HCT116 (cell line): Measurements from ENCODE around the gene TAF9B. TPM values are rescaled to one million over a fixed set of nuclear protein-coding genes. Genes with fewer than 3 reads are reported as not detected.

Source experiments
- ATAC-seq: fragments of 200-7000 bp; cut with Tn5 transposase; 2 replicates; pipeline ENCODE4 v1.9.1; 2020; ENCODE audit warnings: mild to moderate bottlenecking, moderate library complexity
- BruUV-seq: library from RNA; stranded (reverse); fragments of 400-500 nt; replicated peaks from 2 replicates; lab custom pipeline; 2021; lab: Mats Ljungman, UMichigan
- CTCF ChIA-PET: fragments of 300-600 bp; sonication (Branson Sonifier 250); formaldehyde crosslinking; loops from one replicate; lab custom pipeline; 2021; ENCODE audit warnings: antibody characterized with exemption; lab: Charles Lee
- POLR2A ChIA-PET: fragments of 300-600, 350-600 bp; sonication (Branson Sonifier 250); formaldehyde crosslinking; loops from one replicate; lab custom pipeline; 2021; ENCODE audit warnings: antibody characterized with exemption; lab: Charles Lee
- RAD21 ChIA-PET, 2 experiments: fragments of 300-600 bp; sonication (Branson Sonifier 250); formaldehyde crosslinking; loops; one replicate each; lab custom pipeline; 2023; ENCODE audit warnings: low total read pairs in 2 of 2; ENCODE audit not compliant: uncharacterized antibody in 2 of 2, unreplicated experiment in 2 of 2, low non-redundant PET in 1 of 2; lab: Charles Lee
- DNase-seq: peaks from one replicate; pipeline ENCODE4 v3.0.0-alpha.2; 2010; ENCODE audit warnings: low read depth, low spot score
- H2AFZ ChIP-seq: fragments of 200-600 bp; shearing (Covaris generic), sonication (generic); 2 replicates; pipeline ENCODE4 v1.6.1; 2017; ENCODE audit warnings: low read depth, mixed run types, mixed read lengths, antibody characterized with exemption, low read length; ENCODE audit not compliant: poor library complexity, severe bottlenecking
- H3K27ac ChIP-seq: 2 replicates; pipeline ENCODE4 v1.5.1; 2012; ENCODE audit warnings: low read depth, low read length
- H3K27me3 ChIP-seq: fragments of 200-600 bp; sonication (generic); 2 replicates; pipeline ENCODE4 v1.6.1; 2016; ENCODE audit warnings: mixed run types, low read length, mixed read lengths; ENCODE audit not compliant: insufficient read depth
- H3K36me3 ChIP-seq, 2 experiments: fragments of 200-500 bp in 1 of 2; fragments of 200-600 bp in 1 of 2; sonication (Bioruptor generic) in 1 of 2; sonication (generic) in 1 of 2; 2 replicates each; pipeline versions ENCODE4 v1.5.1 to v1.6.1; 2014 to 2016; ENCODE audit warnings: low read length in 2 of 2, inconsistent platforms in 1 of 2, mixed read lengths in 1 of 2, mixed run types in 1 of 2; ENCODE audit not compliant: insufficient read depth in 2 of 2, control insufficient read depth in 1 of 2
- H3K4me1 ChIP-seq, 2 experiments: fragments of 200-600 bp in 1 of 2; sonication (generic) in 1 of 2; 2 replicates each; pipeline versions ENCODE4 v1.5.1 to v1.6.1; 2012 to 2017; ENCODE audit warnings: low read length in 2 of 2, inconsistent platforms in 1 of 2, mild to moderate bottlenecking in 1 of 2, mixed read lengths in 1 of 2, mixed run types in 1 of 2, moderate library complexity in 1 of 2; ENCODE audit not compliant: insufficient read depth in 2 of 2, control insufficient read depth in 1 of 2
- H3K4me2 ChIP-seq: fragments of 200-600 bp; sonication (generic); 2 replicates; pipeline ENCODE4 v1.6.1; 2017; ENCODE audit warnings: mixed run types, low read length, mixed read lengths
- H3K4me3 ChIP-seq, 2 experiments: fragments of 200-600 bp in 1 of 2; sonication (generic) in 1 of 2; replicated peaks in 1 of 2; 2 replicates each; pipeline ENCODE4 v1.5.1; 2011 to 2016; ENCODE audit warnings: low read length in 2 of 2, control low read depth in 1 of 2, low read depth in 1 of 2, mild to moderate bottlenecking in 1 of 2, mixed read lengths in 1 of 2, mixed run types in 1 of 2
- H3K79me2 ChIP-seq: fragments of 200-600 bp; sonication (generic); 2 replicates; pipeline ENCODE4 v1.6.1; 2017; ENCODE audit warnings: mild to moderate bottlenecking, mixed run types, low read length, moderate library complexity, mixed read lengths; ENCODE audit not compliant: insufficient read depth
- H3K9ac ChIP-seq: fragments of 200-600 bp; sonication (generic); 2 replicates; pipeline ENCODE4 v1.6.1; 2016; ENCODE audit warnings: low read length, mixed read lengths
- H3K9me2 ChIP-seq: fragments of 200-600 bp; sonication (generic), shearing (Covaris generic); 2 replicates; pipeline ENCODE4 v1.6.1; 2017; ENCODE audit warnings: mixed run types, mild to moderate bottlenecking, moderate library complexity; ENCODE audit not compliant: insufficient read depth
- H3K9me3 ChIP-seq, 2 experiments: fragments of 200-500 bp in 1 of 2; fragments of 200-600 bp in 1 of 2; sonication (Bioruptor generic) in 1 of 2; sonication (generic) in 1 of 2; 2 replicates each; pipeline ENCODE4 v1.6.1; 2014 to 2017; ENCODE audit warnings: low read length in 2 of 2, mixed read lengths in 2 of 2, inconsistent platforms in 1 of 2, low read depth in 1 of 2, mild to moderate bottlenecking in 1 of 2, mixed run types in 1 of 2, moderate library complexity in 1 of 2; ENCODE audit not compliant: control insufficient read depth in 1 of 2, insufficient read depth in 1 of 2
- H4K20me1 ChIP-seq: fragments of 200-600 bp; sonication (generic), shearing (Covaris generic); 2 replicates; pipeline ENCODE4 v1.6.1; 2017; ENCODE audit warnings: mixed run types, mild to moderate bottlenecking, moderate library complexity; ENCODE audit not compliant: insufficient read depth
- FOSL1 ChIP-seq: IDR thresholded peaks from 2 replicates; pipeline ENCODE4 v1.6.1; 2012; ENCODE audit warnings: low read depth
- POLR2AphosphoS5 ChIP-seq: IDR thresholded peaks from 2 replicates; pipeline ENCODE4 v1.6.1; 2011; ENCODE audit warnings: mild to moderate bottlenecking, low read depth, low read length, moderate library complexity
- ZFX ChIP-seq: fragments of 450-650 bp; IDR thresholded peaks from 2 replicates; pipeline ENCODE4 v1.6.1; 2017
- intact Hi-C: fragments of 100-400 bp; cut with micrococcal nuclease; formaldehyde crosslinking; loops from 2 replicates; pipeline ENCODE4 v1.10.0; 2022
- total RNA-seq: library from RNA; stranded (reverse); gene quantifications from one replicate; pipeline ENCODE4 v1.2.1, GENCODE V29; 2021; ENCODE audit not compliant: unreplicated experiment
- TF ChIP-seq, protein P1 (sequence below): IDR thresholded peaks from 2 replicates; pipeline ENCODE4 v1.6.1; 2012; ENCODE audit warnings: low read depth

The TAF9B gene
- total RNA-seq, 1 experiment from 2014 or later: 16.2 TPM

DNA sequence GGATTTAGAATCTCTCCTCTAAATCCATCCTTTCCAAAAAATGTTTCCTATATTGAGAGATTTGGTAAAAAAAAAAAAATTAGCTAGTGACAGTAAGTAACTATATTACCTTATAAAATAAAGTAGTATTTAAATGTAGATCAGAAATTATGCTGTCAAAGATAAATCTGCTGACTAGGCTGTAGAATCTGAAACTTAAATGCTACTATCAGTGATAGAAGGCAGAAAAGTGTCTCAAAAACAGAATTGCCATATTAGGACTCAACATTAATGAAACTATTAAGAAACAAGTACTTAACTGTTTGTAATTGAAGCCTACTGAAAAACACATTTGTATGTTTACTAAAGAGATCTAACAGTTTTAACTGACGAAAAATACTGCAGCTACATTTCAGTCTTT is 8.3 kb downstream of the TAF9B start:
- intact Hi-C loops: no loop called here
- peaks cover 10 to 21% of the 10 kb centered on the region in 2 experiments for H3K36me3 ChIP-seq
- no peaks in the 10 kb centered on the region for H3K9me2 ChIP-seq
- H3K27ac ChIP-seq: no peak overlapping the region
- CTCF ChIA-PET: no interaction called here
- H2AFZ ChIP-seq: no peak overlapping the region
- POLR2A ChIA-PET: no interaction called here
- no TSS peak for BruUV-seq
- no peaks in the 10 kb centered on the region for H3K9me3 ChIP-seq
- RAD21 ChIA-PET: no interaction called here
- H3K79me2 ChIP-seq: no peaks in the 10 kb centered on the region; the same call in 1 of the 2 replicates
- no peak overlapping the region for H3K9ac ChIP-seq
- no peaks in the 10 kb centered on the region for H3K4me1 ChIP-seq
- ATAC-seq: no peak
- no peaks in the 10 kb centered on the region; the same call in 1 of the 2 replicates for H4K20me1 ChIP-seq
- H3K27me3 ChIP-seq: no peaks in the 10 kb centered on the region
- H3K4me2 ChIP-seq: no peak overlapping the region
- H3K4me3 ChIP-seq: no peak overlapping the region
- peak; percentile 9; the same call in 1 of the 2 replicates for TF ChIP-seq POLR2AphosphoS5
- no peak for TF ChIP-seq ZFX
- no peak for DNase-seq

DNA sequence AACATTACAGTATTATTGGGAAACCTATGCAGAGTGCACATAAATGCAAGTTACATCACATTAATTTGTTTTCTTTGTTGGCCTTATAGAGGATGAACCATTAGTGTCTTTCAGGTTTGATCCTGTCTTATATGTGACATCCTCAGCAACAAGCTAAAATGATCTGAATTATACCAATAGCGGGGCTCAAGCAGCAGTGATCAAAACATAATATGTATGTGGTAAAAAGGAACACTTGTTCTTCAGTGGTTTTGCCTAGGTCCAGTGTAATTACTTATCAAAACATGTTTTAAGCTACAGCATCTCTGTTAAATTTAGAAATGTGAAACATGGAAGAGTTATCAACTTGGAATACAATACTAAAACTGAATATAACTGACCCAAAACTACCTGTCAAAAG is 9.1 kb downstream of the TAF9B start:
- no peaks in the 10 kb centered on the region for H3K27me3 ChIP-seq
- no peaks in the 10 kb centered on the region for H3K4me1 ChIP-seq
- peaks cover 17 to 29% of the 10 kb centered on the region in 2 experiments for H3K36me3 ChIP-seq
- H3K79me2 ChIP-seq: peaks cover 3% of the 10 kb centered on the region
- ChIA-PET POLR2A (no interaction called here), CTCF (no interaction called here), RAD21 (no interaction called here)
- no peaks in the 10 kb centered on the region for H3K9me3 ChIP-seq
- no peak overlapping the region for H3K4me3 ChIP-seq
- no peak overlapping the region for H3K4me2 ChIP-seq
- no peak overlapping the region for H3K9ac ChIP-seq
- ATAC-seq: no peak
- no TSS peak for BruUV-seq
- intact Hi-C loops: no loop called here
- H3K27ac ChIP-seq: no peak overlapping the region
- H2AFZ ChIP-seq: no peak overlapping the region
- H4K20me1 ChIP-seq: no peaks in the 10 kb centered on the region; the same call in 1 of the 2 replicates
- H3K9me2 ChIP-seq: no peaks in the 10 kb centered on the region
- TF ChIP-seq, protein P1, sequence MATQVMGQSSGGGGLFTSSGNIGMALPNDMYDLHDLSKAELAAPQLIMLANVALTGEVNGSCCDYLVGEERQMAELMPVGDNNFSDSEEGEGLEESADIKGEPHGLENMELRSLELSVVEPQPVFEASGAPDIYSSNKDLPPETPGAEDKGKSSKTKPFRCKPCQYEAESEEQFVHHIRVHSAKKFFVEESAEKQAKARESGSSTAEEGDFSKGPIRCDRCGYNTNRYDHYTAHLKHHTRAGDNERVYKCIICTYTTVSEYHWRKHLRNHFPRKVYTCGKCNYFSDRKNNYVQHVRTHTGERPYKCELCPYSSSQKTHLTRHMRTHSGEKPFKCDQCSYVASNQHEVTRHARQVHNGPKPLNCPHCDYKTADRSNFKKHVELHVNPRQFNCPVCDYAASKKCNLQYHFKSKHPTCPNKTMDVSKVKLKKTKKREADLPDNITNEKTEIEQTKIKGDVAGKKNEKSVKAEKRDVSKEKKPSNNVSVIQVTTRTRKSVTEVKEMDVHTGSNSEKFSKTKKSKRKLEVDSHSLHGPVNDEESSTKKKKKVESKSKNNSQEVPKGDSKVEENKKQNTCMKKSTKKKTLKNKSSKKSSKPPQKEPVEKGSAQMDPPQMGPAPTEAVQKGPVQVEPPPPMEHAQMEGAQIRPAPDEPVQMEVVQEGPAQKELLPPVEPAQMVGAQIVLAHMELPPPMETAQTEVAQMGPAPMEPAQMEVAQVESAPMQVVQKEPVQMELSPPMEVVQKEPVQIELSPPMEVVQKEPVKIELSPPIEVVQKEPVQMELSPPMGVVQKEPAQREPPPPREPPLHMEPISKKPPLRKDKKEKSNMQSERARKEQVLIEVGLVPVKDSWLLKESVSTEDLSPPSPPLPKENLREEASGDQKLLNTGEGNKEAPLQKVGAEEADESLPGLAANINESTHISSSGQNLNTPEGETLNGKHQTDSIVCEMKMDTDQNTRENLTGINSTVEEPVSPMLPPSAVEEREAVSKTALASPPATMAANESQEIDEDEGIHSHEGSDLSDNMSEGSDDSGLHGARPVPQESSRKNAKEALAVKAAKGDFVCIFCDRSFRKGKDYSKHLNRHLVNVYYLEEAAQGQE: no peak
- TF ChIP-seq FOSL1: no peak
- TF ChIP-seq, all 23 proteins: peak for 0
- no peak for DNase-seq
